ENCODE data around the gene ZNF85. TPM values are rescaled to one million over a fixed set of nuclear protein-coding genes. Genes with fewer than 3 reads are reported as not detected.

The ZNF85 gene
- 0.19 to 0.32 TPM (median 0.26 TPM) in 4 of 5 replicates, not detected in the other for total RNA-seq (2022; extraction: Qiagen RNA extraction)

GRCh38 chr19:20923077-20923871 is at the start of gene ZNF85:
TSS of gene ZNF85 (plus strand) at chr19:20923251. CDS start at chr19:20923401, 150 bp downstream.

Other genes starting within 250 kb of the ZNF85 start
- gene ZNF66, start 146.9 kb upstream of the ZNF85 start, total RNA-seq (2022; extraction: Qiagen RNA extraction), result not detected in 5 replicates
- 1.6 to 2.6 TPM (median 1.8 TPM) in 5 replicates for gene ZNF430, start 97.4 kb downstream of the ZNF85 start, total RNA-seq (2022; extraction: Qiagen RNA extraction)
- 2.1 to 3.7 TPM (median 2.2 TPM) in 5 replicates for gene ZNF714, start 159.0 kb downstream of the ZNF85 start, total RNA-seq (2022; extraction: Qiagen RNA extraction)
- gene ZNF431, start 218.8 kb downstream of the ZNF85 start, total RNA-seq (2022; extraction: Qiagen RNA extraction), result 2.6 to 4.5 TPM (median 3.4 TPM) in 5 replicates